K562 (cell line): ENCODE results near the gene BBLN. TPM values are rescaled to one million over a fixed set of nuclear protein-coding genes. Genes with fewer than 3 reads are reported as not detected.
A peak's percentile ranks its signal among the peaks of the same experiment; 100 is the strongest.

Experiments
- AFF4 ChIP-seq: sonication (generic); formaldehyde crosslinking; IDR thresholded peaks from 2 replicates; pipeline ENCODE4 v1.8.0; 2023; ENCODE audit warnings: mild to moderate bottlenecking, missing genetic modification reagents
- ARNT ChIP-seq, 2 experiments: fragments of 450-650 bp; IDR thresholded peaks; 2 replicates each; pipeline ENCODE4 v1.6.1; 2016; ENCODE audit warnings: mild to moderate bottlenecking in 1 of 2
- ETS1 ChIP-seq: conservative IDR thresholded peaks from 2 replicates; pipeline ENCODE4 v1.6.1; 2011; ENCODE audit warnings: low read depth, mild to moderate bottlenecking, low read length; ENCODE audit not compliant: control insufficient read depth
- FOXJ3 ChIP-seq: sonication (generic); formaldehyde crosslinking; IDR thresholded peaks from 2 replicates; pipeline ENCODE4 v1.4.0; 2020; ENCODE audit warnings: mild to moderate bottlenecking, missing genetic modification reagents
- HDGF ChIP-seq: fragments of 450-650 bp; IDR thresholded peaks from 2 replicates; pipeline ENCODE4 v1.6.1; 2016
- HMGN3 ChIP-seq: IDR thresholded peaks from 2 replicates; pipeline ENCODE4 v1.6.1; 2011; ENCODE audit warnings: borderline replicate concordance, low read depth, mild to moderate bottlenecking, mixed read lengths, low read length; ENCODE audit not compliant: insufficient read length; ENCODE audit errors: extremely low read depth
- IRF2 ChIP-seq: sonication (generic); formaldehyde crosslinking; IDR thresholded peaks from 2 replicates; pipeline ENCODE4 v1.8.1; 2022; ENCODE audit warnings: mild to moderate bottlenecking, missing genetic modification reagents
- KDM4B ChIP-seq, 2 experiments: fragments of 450-650 bp in 1 of 2; sonication (generic) in 1 of 2; IDR thresholded peaks; 2 replicates each; pipeline ENCODE4 v1.6.1; 2016 to 2017; ENCODE audit warnings: borderline replicate concordance in 2 of 2, antibody characterized with exemption in 1 of 2, low read depth in 1 of 2, mild to moderate bottlenecking in 1 of 2
- PHTF2 ChIP-seq: fragments of 250-450 bp; sonication (Bioruptor Pico); IDR thresholded peaks from 2 replicates; pipeline ENCODE4 v1.5.0; 2021; ENCODE audit warnings: mild to moderate bottlenecking
- RBM39 ChIP-seq: fragments of 200-400 bp; formaldehyde crosslinking; optimal IDR thresholded peaks from 2 replicates; pipeline ENCODE3; 2018; ENCODE audit warnings: low read depth, low read length
- RCOR1 ChIP-seq, 2 experiments: IDR thresholded peaks; 2 replicates each; pipeline ENCODE4 v1.6.1; 2012; ENCODE audit warnings: low read depth in 2 of 2, low read length in 2 of 2, borderline replicate concordance in 1 of 2, improper control_type of control experiment in 1 of 2
- SP1 ChIP-seq: sonication (generic); formaldehyde crosslinking; IDR thresholded peaks from 2 replicates; pipeline ENCODE4 v1.8.1; 2022; ENCODE audit warnings: mild to moderate bottlenecking, missing genetic modification reagents
- THAP12 ChIP-seq: fragments of 250-450 bp; sonication (Bioruptor Pico); IDR thresholded peaks from 2 replicates; pipeline ENCODE4 v1.9.0; 2021; ENCODE audit warnings: mild to moderate bottlenecking, inconsistent platforms
- THRB ChIP-seq: fragments of 450-650 bp; formaldehyde crosslinking; conservative IDR thresholded peaks from 2 replicates; pipeline ENCODE4 v1.4.0; 2022; ENCODE audit warnings: mild to moderate bottlenecking, missing genetic modification characterization
- ZBED1 ChIP-seq: IDR thresholded peaks from 2 replicates; pipeline ENCODE4 v1.6.1; 2014
- ZNF165 ChIP-seq: fragments of 250-450 bp; sonication (Bioruptor Pico); IDR thresholded peaks from 2 replicates; pipeline ENCODE4 v1.4.0; 2020; ENCODE audit warnings: borderline replicate concordance
- ZNF212 ChIP-seq: fragments of 450-650 bp; formaldehyde crosslinking; IDR thresholded peaks from 2 replicates; pipeline ENCODE4 v1.4.0; 2020; ENCODE audit warnings: mild to moderate bottlenecking
- ZNF253 ChIP-seq: fragments of 250-450 bp; sonication (Bioruptor Pico); conservative IDR thresholded peaks from 2 replicates; pipeline ENCODE4 v1.6.1; 2021; ENCODE audit warnings: mild to moderate bottlenecking
- polyA plus RNA-seq, 8 experiments: library from polyadenylated mRNA; depleted of rRNA in 4 of 8; stranded (reverse) in 5 of 8; unstranded in 3 of 8; fragments of >200 nt; fragmentation: Nextera tagmentation in 2 of 8; fragmentation: Illumina TruSeq in 1 of 8; extraction: Ambion mirVana in 2 of 8; extraction: Trizol in 1 of 8; gene quantifications; 2 replicates each; pipeline versions ENCODE4 v1.2.1 to v1.2.3, GENCODE V29; 2011 to 2014; ENCODE audit warnings: inconsistent platforms in 1 of 8, missing spikeins in 1 of 8
- total RNA-seq, 7 experiments: library from RNA; depleted of rRNA in 6 of 7; stranded (reverse); fragments of >200 nt in 6 of 7; fragmentation: Illumina TruSeq in 2 of 7; extraction: Trizol in 2 of 7; gene quantifications; 2 replicates each; pipeline versions ENCODE4 v1.2.1 to v1.2.3, GENCODE V29; 2011 to 2021; ENCODE audit warnings: low replicate concordance in 1 of 7

BBLN gene
- total and polyA plus RNA-seq, 9 of the 15 experiments (the other 6 are each of a cell fraction or from before 2014, with no cell fraction given) = 4.2 to 331 (median 87.1) TPM

GRCh38 chr9:128203024-128203706 lies 43.1 kb downstream of the BBLN start, which contains the start of gene DNM1 (continued):
- TF ChIP-seq THRB (CRISPR knock-in tag) (peak; percentile 74; the same call in 1 of the 2 replicates), ETS1 (no peak), RCOR1 (IDR thresholded peaks at IDR 0.05; ENCODE audit: borderline replicate concordance in 1 of 2, low read depth in 2 of 2, low read length in 2 of 2) (peak in 1 of 2 experiments; percentile 80; a peak in 3 of 4 replicates), HMGN3 (no peak), RBM39 (no peak), ZNF165 (no peak), ZBED1 (no peak), HDGF (no peak), FOXJ3 (CRISPR knock-in tag) (no peak), PHTF2 (CRISPR knock-in tag) (no peak), THAP12 (peak; percentile 97), KDM4B (IDR thresholded peaks at IDR 0.05; ENCODE audit: borderline replicate concordance in 2 of 2, low read depth in 1 of 2) (no peak), SP1 (CRISPR knock-in tag) (no peak), ARNT (IDR thresholded peaks at IDR 0.05) (no peak), IRF2 (CRISPR knock-in tag) (no peak), AFF4 (CRISPR knock-in tag) (no peak), ZNF212 (CRISPR knock-in tag) (0 out of 2 replicates have a peak, but pooled peaks have one; percentile 34), ZNF253 (CRISPR knock-in tag) (no peak)
